Mesodermal cell (in vitro differentiated cells): ENCODE measurements around the gene INO80C.

ENCODE experiments used
- H3K27ac ChIP-seq: 2 replicates; pipeline ENCODE4 v1.7.0; 2013; ENCODE audit warnings: mild to moderate bottlenecking, low read depth, low read length, moderate library complexity; ENCODE audit not compliant: severe bottlenecking
- H3K36me3 ChIP-seq: 2 replicates; pipeline ENCODE4 v1.7.1; 2013; ENCODE audit warnings: mild to moderate bottlenecking, low read length, moderate library complexity; ENCODE audit not compliant: control insufficient read depth, insufficient read depth
- H3K4me1 ChIP-seq: one replicate; pipeline ENCODE4 v1.7.1; 2013; ENCODE audit warnings: mild to moderate bottlenecking, low read length; ENCODE audit not compliant: insufficient read depth, control insufficient read depth, poor library complexity, severe bottlenecking
- H3K4me3 ChIP-seq: 2 replicates; pipeline ENCODE4 v1.7.0; 2013; ENCODE audit warnings: low read length, control low read depth, mild to moderate bottlenecking; ENCODE audit not compliant: insufficient read depth, poor library complexity, severe bottlenecking; ENCODE audit errors: extremely low read depth
- H3K9me3 ChIP-seq: 2 replicates; pipeline ENCODE4 v1.7.1; 2013; ENCODE audit warnings: mild to moderate bottlenecking, low read length, moderate library complexity; ENCODE audit not compliant: control insufficient read depth
- WGBS, 2 experiments: methylation state at CpG; one replicate each; pipeline ENCODE4 v1.1.5; 2013; ENCODE audit warnings: missing lambda C conversion rate in 2 of 2; ENCODE audit not compliant: insufficient coverage in 2 of 2; 5-methylcytosine and 5-hydroxymethylcytosine counted together

The INO80C gene

GRCh38 chr18:35442701-35443100 is 55.1 kb downstream of the INO80C start:
- Histone ChIP-seq H3K4me3 (no peak overlapping the region), H3K27ac (no peak overlapping the region), H3K9me3 (no peaks in the 10 kb centered on the region), H3K4me1 (no peaks in the 10 kb centered on the region), H3K36me3 (no peaks in the 10 kb centered on the region)
- 98 to 100% methylated on average over 3 to 5 of the region's 5 CpGs for WGBS, 2 experiments

- H3K9me3 ChIP-seq: no peaks in the 10 kb centered on the region
- H3K4me3 ChIP-seq: no peak overlapping the region
- no peaks in the 10 kb centered on the region for H3K4me1 ChIP-seq
- H3K36me3 ChIP-seq: no peaks in the 10 kb centered on the region
- 96% methylated on average over 6 to 8 of the region's 9 CpGs for WGBS, 2 experiments
- no peak overlapping the region for H3K27ac ChIP-seq
Observed at GRCh38 chr18:35441857-35442595, 55.7 kb downstream of the INO80C start.

GRCh38 chr18:35438480-35439234 is 59.1 kb downstream of the INO80C start:
- no peak overlapping the region for H3K27ac ChIP-seq
- no peaks in the 10 kb centered on the region for H3K9me3 ChIP-seq
- no peaks in the 10 kb centered on the region for H3K36me3 ChIP-seq
- WGBS, 2 experiments: 83 to 88% methylated on average over 1 of the region's 1 CpG
- H3K4me1 ChIP-seq: no peaks in the 10 kb centered on the region
- no peak overlapping the region for H3K4me3 ChIP-seq

- 100% methylated on average over 1 to 2 of the region's 2 CpGs for WGBS, 2 experiments
- Histone ChIP-seq H3K4me3 (no peak overlapping the region), H3K9me3 (no peaks in the 10 kb centered on the region), H3K36me3 (no peaks in the 10 kb centered on the region), H3K27ac (no peak overlapping the region), H3K4me1 (no peaks in the 10 kb centered on the region)
Observed at GRCh38 chr18:35437836-35438235, 59.9 kb downstream of the INO80C start.

- Histone ChIP-seq H3K4me1 (no peaks in the 10 kb centered on the region), H3K27ac (no peak overlapping the region), H3K36me3 (no peaks in the 10 kb centered on the region), H3K9me3 (no peaks in the 10 kb centered on the region), H3K4me3 (no peak overlapping the region)
- 93% methylated on average over 2 of the region's 3 CpGs; no CpG with 5 or more reads in 1 of the 2 experiments for WGBS, 2 experiments
Observed at GRCh38 chr18:35436076-35436649, 61.6 kb downstream of the INO80C start.

- H3K4me3 ChIP-seq: no peak overlapping the region
- H3K9me3 ChIP-seq: no peaks in the 10 kb centered on the region
- no peaks in the 10 kb centered on the region for H3K4me1 ChIP-seq
- WGBS, 2 experiments: 100% methylated on average over 1 of the region's 3 CpGs; no CpG with 5 or more reads in 1 of the 2 experiments
- no peaks in the 10 kb centered on the region for H3K36me3 ChIP-seq
- no peak overlapping the region for H3K27ac ChIP-seq
Observed at GRCh38 chr18:35435401-35435800, 62.4 kb downstream of the INO80C start.

- WGBS, 2 experiments: no CpG with 5 or more reads among the region's 1 CpG
- no peaks in the 10 kb centered on the region for H3K4me1 ChIP-seq
- no peak overlapping the region for H3K4me3 ChIP-seq
- H3K9me3 ChIP-seq: no peaks in the 10 kb centered on the region
- no peaks in the 10 kb centered on the region for H3K36me3 ChIP-seq
- no peak overlapping the region for H3K27ac ChIP-seq
Observed at GRCh38 chr18:35432565-35433001, 65.2 kb downstream of the INO80C start.

- no peak overlapping the region for H3K27ac ChIP-seq
- H3K4me1 ChIP-seq: no peaks in the 10 kb centered on the region
- no peak overlapping the region for H3K4me3 ChIP-seq
- H3K9me3 ChIP-seq: no peaks in the 10 kb centered on the region
- no peaks in the 10 kb centered on the region for H3K36me3 ChIP-seq
- 100% methylated on average over 1 of the region's 6 CpGs; no CpG with 5 or more reads in 1 of the 2 experiments for WGBS, 2 experiments
Observed at GRCh38 chr18:35431374-35431741, 66.4 kb downstream of the INO80C start.

- no peak overlapping the region for H3K27ac ChIP-seq
- H3K36me3 ChIP-seq: no peaks in the 10 kb centered on the region
- H3K4me3 ChIP-seq: no peak overlapping the region
- H3K9me3 ChIP-seq: no peaks in the 10 kb centered on the region
- 100% methylated on average over 1 to 3 of the region's 4 CpGs for WGBS, 2 experiments
- H3K4me1 ChIP-seq: no peaks in the 10 kb centered on the region
Observed at GRCh38 chr18:35430721-35431373, 66.9 kb downstream of the INO80C start.

- H3K4me3 ChIP-seq: no peak overlapping the region
- no peaks in the 10 kb centered on the region for H3K9me3 ChIP-seq
- no peak overlapping the region for H3K27ac ChIP-seq
- no peaks in the 10 kb centered on the region for H3K36me3 ChIP-seq
- H3K4me1 ChIP-seq: no peaks in the 10 kb centered on the region
- 92 to 93% methylated on average over 5 of the region's 5 CpGs for WGBS, 2 experiments
Observed at GRCh38 chr18:35426786-35427185, 71.0 kb downstream of the INO80C start.
